A549 (cell line): ENCODE data around the gene DCUN1D5. TPM values are rescaled to one million over a fixed set of nuclear protein-coding genes. Genes with fewer than 3 reads are reported as not detected.

Experiments
- ATAC-seq, 2 experiments: fragments of 200-7000 bp in 1 of 2; fragments of >200 bp in 1 of 2; cut with Nextera tagmentation in 1 of 2; cut with Tn5 transposase in 1 of 2; 3 replicates each; pipeline versions ENCODE4 v1.8.0 to v1.9.1; 2018 to 2020; ENCODE audit warnings: mild to moderate bottlenecking in 1 of 2, moderate library complexity in 1 of 2
- CTCF ChIA-PET: fragments of 300-600 bp; sonication (Branson Sonifier 250); formaldehyde crosslinking; extraction: SDS; loops from one replicate; lab custom pipeline; 2021; ENCODE audit warnings: antibody characterized with exemption, inconsistent platforms; lab: Yijun Ruan, JAX
- POLR2A ChIA-PET: fragments of 350-600 bp; formaldehyde crosslinking; extraction: SDS; loops from one replicate; lab custom pipeline; 2021; ENCODE audit warnings: antibody characterized with exemption, inconsistent platforms; lab: Yijun Ruan, JAX
- DNase-seq, 2 experiments: peaks; one replicate each; pipeline versions ENCODE4 v3.0.0 to v3.0.0-alpha.2; 2011 to 2016; ENCODE audit warnings: low read depth in 1 of 2, low spot score in 1 of 2
- FAIRE-seq: peaks from 2 replicates; lab custom pipeline; 2011; peaks lifted over from hg19 to GRCh38; lab: Jason Lieb, UNC
- H3K27ac ChIP-seq, 2 experiments: fragments of >200 bp; sonication (Bioruptor Twin); formaldehyde crosslinking; 3 replicates each; pipeline ENCODE4 v1.5.1; 2016 to 2017
- H3K4me1 ChIP-seq: fragments of >200 bp; sonication (Bioruptor Twin); formaldehyde crosslinking; 3 replicates; pipeline ENCODE4 v1.6.1; 2016
- H3K4me2 ChIP-seq: fragments of >200 bp; sonication (Bioruptor Twin); formaldehyde crosslinking; 3 replicates; pipeline ENCODE4 v1.6.1; 2016
- H3K4me3 ChIP-seq: fragments of >200 bp; sonication (Bioruptor Twin); formaldehyde crosslinking; 3 replicates; pipeline ENCODE4 v1.5.1; 2016
- H3K9me3 ChIP-seq: fragments of >200 bp; sonication (Bioruptor Twin); formaldehyde crosslinking; 3 replicates; pipeline ENCODE4 v1.6.1; 2016
- BHLHE40 ChIP-seq: IDR thresholded peaks from 2 replicates; pipeline ENCODE4 v1.6.1; 2012; ENCODE audit warnings: low read depth, low read length, inconsistent platforms
- CBX8 ChIP-seq: fragments of 200-600 bp; sonication (generic); IDR thresholded peaks from 2 replicates; pipeline ENCODE4 v1.6.1; 2016
- CHD2 ChIP-seq: fragments of 150-350 bp; IDR thresholded peaks from 2 replicates; pipeline ENCODE4 v1.6.1; 2014; ENCODE audit warnings: low read length; ENCODE audit not compliant: partially characterized antibody
- CHD4 ChIP-seq: fragments of 200-600 bp; sonication (generic); IDR thresholded peaks from 2 replicates; pipeline ENCODE4 v1.6.1; 2016; ENCODE audit warnings: antibody characterized with exemption, mild to moderate bottlenecking, borderline replicate concordance
- EHF ChIP-seq: fragments of 250-450 bp; sonication (Bioruptor Pico); IDR thresholded peaks from 2 replicates; pipeline ENCODE4 v1.5.0; 2020; ENCODE audit warnings: mild to moderate bottlenecking
- FOSB ChIP-seq: fragments of 250-450 bp; sonication (Bioruptor Pico); IDR thresholded peaks from 2 replicates; pipeline ENCODE4 v1.5.0; 2020; ENCODE audit warnings: mild to moderate bottlenecking, moderate library complexity
- HOXA7 ChIP-seq: fragments of 250-450 bp; sonication (Bioruptor Pico); IDR thresholded peaks from 2 replicates; pipeline ENCODE4 v1.5.0; 2020; ENCODE audit warnings: mild to moderate bottlenecking, moderate library complexity
- MAFK ChIP-seq: fragments of 450-650 bp; IDR thresholded peaks from 2 replicates; pipeline ENCODE4 v1.6.1; 2014; ENCODE audit not compliant: partially characterized antibody
- MAZ ChIP-seq: fragments of 150-350 bp; IDR thresholded peaks from 2 replicates; pipeline ENCODE4 v1.6.1; 2014; ENCODE audit warnings: antibody characterized with exemption, low read depth, low read length, borderline replicate concordance
- NR3C1 ChIP-seq: fragments of >200 bp; sonication (Bioruptor Twin); formaldehyde crosslinking; IDR thresholded peaks from 3 replicates; pipeline ENCODE4 v1.6.1; 2017
- PHF8 ChIP-seq: fragments of 200-600 bp; sonication (generic); IDR thresholded peaks from 2 replicates; pipeline ENCODE4 v1.6.1; 2016; ENCODE audit warnings: low read depth, mild to moderate bottlenecking, antibody characterized with exemption, moderate library complexity, borderline replicate concordance
- RAD21 ChIP-seq, 2 experiments: fragments of >200 bp in 1 of 2; sonication (Bioruptor Twin) in 1 of 2; formaldehyde crosslinking in 1 of 2; IDR thresholded peaks in 1 of 2; conservative IDR thresholded peaks in 1 of 2; 2 replicates in 1 of 2; 3 replicates in 1 of 2; pipeline ENCODE4 v1.6.1; 2012 to 2018; ENCODE audit warnings: inconsistent platforms in 1 of 2
- RARB ChIP-seq: fragments of 250-450 bp; sonication (Bioruptor Pico); IDR thresholded peaks from 2 replicates; pipeline ENCODE4 v1.8.0; 2021; ENCODE audit warnings: mild to moderate bottlenecking, moderate library complexity
- SREBF2 ChIP-seq: fragments of 450-650 bp; IDR thresholded peaks from 2 replicates; pipeline ENCODE4 v1.6.1; 2014; ENCODE audit warnings: mild to moderate bottlenecking, moderate library complexity
- TFCP2L1 ChIP-seq: fragments of 250-450 bp; sonication (Bioruptor Pico); IDR thresholded peaks from 2 replicates; pipeline ENCODE4 v1.5.0; 2021; ENCODE audit warnings: mild to moderate bottlenecking
- WGBS: methylation state at CpG from one replicate; pipeline ENCODE4 v1.1.6; 2017; ENCODE audit errors: missing lambda C conversion rate; 5-methylcytosine and 5-hydroxymethylcytosine counted together
- polyA plus RNA-seq, 4 experiments: library from polyadenylated mRNA; depleted of rRNA in 3 of 4; stranded (reverse); fragments of >200 nt; fragmentation: RNase III in 1 of 4; extraction: RNeasy Plus Mini Kit Qiagen cat#74134 plus additional on column Dnase treatment in 1 of 4; gene quantifications; 2 replicates in 3 of 4; 3 replicates in 1 of 4; pipeline ENCODE4 v1.2.3, GENCODE V29; 2011 to 2017
- TF ChIP-seq, protein P1 (sequence below): fragments of >200 bp; sonication (Bioruptor Twin); formaldehyde crosslinking; IDR thresholded peaks from 3 replicates; pipeline ENCODE4 v1.6.1; 2016
- TF ChIP-seq, protein P2 (sequence below): IDR thresholded peaks from 2 replicates; pipeline ENCODE4 v1.6.1; 2012; ENCODE audit warnings: low read depth, borderline replicate concordance
- TF ChIP-seq, protein P3 (sequence below): fragments of 250-450 bp; sonication (Bioruptor Pico); IDR thresholded peaks from 2 replicates; pipeline ENCODE4 v1.5.0; 2020; ENCODE audit warnings: low read depth, mild to moderate bottlenecking, moderate library complexity

The DCUN1D5 gene
- polyA plus RNA-seq, 2 of the 4 experiments (the other 2 are of a cell fraction): 48.9 to 78.0 TPM

DNA sequence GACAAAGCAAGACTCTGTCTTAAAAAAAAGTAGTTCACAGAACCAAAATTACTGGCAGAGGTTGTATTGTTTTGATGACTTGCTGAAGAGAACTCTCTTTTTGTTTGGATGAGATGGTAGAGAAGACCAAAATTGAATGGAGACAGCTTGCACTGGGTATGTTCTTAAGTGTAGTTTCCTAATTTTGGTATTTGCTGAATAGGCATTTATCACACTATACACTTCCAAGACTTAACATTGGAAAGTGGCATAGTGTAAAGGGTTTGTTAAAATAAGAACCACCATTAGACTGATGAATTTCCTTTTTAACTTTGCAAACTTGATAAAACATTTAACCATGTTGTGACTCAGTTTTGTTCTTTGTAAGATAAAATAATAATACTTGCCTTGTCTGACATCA is 5.3 kb upstream of the DCUN1D5 start:
- TF ChIP-seq RARB (CRISPR knock-in tag) (no peak), MAFK (peak; percentile 89)
- TF ChIP-seq, all 56 proteins: peak for 1
- H3K4me3 ChIP-seq: no peak overlapping the region
- no peak overlapping the region for H3K27ac ChIP-seq
- DNase-seq (no peak), FAIRE-seq (no peak), ATAC-seq (no peak)
- POLR2A ChIA-PET: no interaction called here
- H3K4me2 ChIP-seq: no peak overlapping the region
- CTCF ChIA-PET: interaction anchor here (0.7 to 1.3 kb wide), 2 partner anchors 10 to 12 kb away, joined by 3 to 4 read pairs; partner anchors contain the start of gene DYNC2H1
- no peaks in the 10 kb centered on the region for H3K4me1 ChIP-seq
- H3K9me3 ChIP-seq: no peaks in the 10 kb centered on the region

DNA sequence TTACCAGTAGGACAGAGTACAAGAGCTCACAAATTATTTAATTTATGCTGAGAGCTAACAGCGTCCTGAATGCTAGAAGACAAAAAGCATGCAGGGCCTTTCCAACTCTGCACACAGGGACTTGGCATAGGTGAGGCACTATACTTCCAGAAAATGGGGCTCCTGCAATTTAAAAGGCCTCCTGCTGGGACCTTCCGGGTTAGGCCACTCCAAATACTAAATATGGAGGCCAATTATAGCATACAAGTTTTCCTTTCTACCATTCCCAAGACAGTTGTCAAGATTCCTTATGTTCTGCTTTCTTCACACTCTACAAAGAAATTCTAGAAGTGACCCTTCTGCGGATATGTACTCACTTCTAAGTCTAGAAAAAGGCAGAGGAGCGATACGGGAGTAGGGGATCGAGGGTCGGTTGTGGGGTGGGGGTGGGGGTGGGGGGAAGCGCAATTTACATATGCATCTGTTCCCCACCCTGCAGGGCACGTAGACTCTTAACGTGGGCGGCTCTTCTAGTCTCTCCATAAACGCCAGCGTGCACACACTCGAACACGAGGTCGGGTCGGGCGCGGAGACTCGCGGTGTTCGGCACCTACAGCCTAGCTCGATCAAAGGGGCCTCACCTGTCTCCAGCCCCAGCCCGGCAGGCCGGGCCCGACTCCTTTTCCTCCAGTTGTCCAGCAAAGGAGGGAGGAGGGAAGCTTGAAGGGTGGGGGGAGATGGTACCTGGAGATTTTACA is 728 bp downstream of the DCUN1D5 start:
- TF ChIP-seq CHD2: no peak
- no peak for TF ChIP-seq NR3C1
- TF ChIP-seq, protein P1, sequence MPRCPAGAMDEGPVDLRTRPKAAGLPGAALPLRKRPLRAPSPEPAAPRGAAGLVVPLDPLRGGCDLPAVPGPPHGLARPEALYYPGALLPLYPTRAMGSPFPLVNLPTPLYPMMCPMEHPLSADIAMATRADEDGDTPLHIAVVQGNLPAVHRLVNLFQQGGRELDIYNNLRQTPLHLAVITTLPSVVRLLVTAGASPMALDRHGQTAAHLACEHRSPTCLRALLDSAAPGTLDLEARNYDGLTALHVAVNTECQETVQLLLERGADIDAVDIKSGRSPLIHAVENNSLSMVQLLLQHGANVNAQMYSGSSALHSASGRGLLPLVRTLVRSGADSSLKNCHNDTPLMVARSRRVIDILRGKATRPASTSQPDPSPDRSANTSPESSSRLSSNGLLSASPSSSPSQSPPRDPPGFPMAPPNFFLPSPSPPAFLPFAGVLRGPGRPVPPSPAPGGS: no peak
- TF ChIP-seq CBX8: no peak
- TF ChIP-seq, protein P2, sequence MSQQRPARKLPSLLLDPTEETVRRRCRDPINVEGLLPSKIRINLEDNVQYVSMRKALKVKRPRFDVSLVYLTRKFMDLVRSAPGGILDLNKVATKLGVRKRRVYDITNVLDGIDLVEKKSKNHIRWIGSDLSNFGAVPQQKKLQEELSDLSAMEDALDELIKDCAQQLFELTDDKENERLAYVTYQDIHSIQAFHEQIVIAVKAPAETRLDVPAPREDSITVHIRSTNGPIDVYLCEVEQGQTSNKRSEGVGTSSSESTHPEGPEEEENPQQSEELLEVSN: no peak
- TF ChIP-seq HOXA7: no peak
- TF ChIP-seq EHF: no peak
- TF ChIP-seq PHF8: no peak
- no peak for TF ChIP-seq RAD21 (conservative IDR thresholded peaks at IDR 0.05 in 1 of 2, IDR thresholded peaks at IDR 0.05 in 1 of 2)
- no peak for TF ChIP-seq FOSB (CRISPR knock-in tag)
- TF ChIP-seq TFCP2L1 (CRISPR knock-in tag): no peak
- no peak for TF ChIP-seq SREBF2
- no peak for TF ChIP-seq MAZ
- TF ChIP-seq BHLHE40: no peak
- no peak for TF ChIP-seq CHD4
- TF ChIP-seq, all 56 proteins: peak for 0
- H3K4me2 ChIP-seq: peak overlapping the region; percentile 90
- peaks cover 15% of the 10 kb centered on the region; the same call in 2 of the 3 replicates for H3K4me1 ChIP-seq
- CTCF ChIA-PET: interaction anchor here (1.4 to 2.7 kb wide), 2 partner anchors 10 to 18 kb away, joined by 7 to 13 read pairs; partner anchors contain the start of gene DYNC2H1
- WGBS: 5% methylated on average over 11 of the region's 26 CpGs
- H3K27ac ChIP-seq: peak overlapping the region; percentile 77 to 95
- ATAC-seq: peak; percentile 68 to 77
- H3K4me3 ChIP-seq: peak overlapping the region; percentile 58
- H3K9me3 ChIP-seq: no peaks in the 10 kb centered on the region
- no peak for FAIRE-seq
- POLR2A ChIA-PET: interaction anchor here (1.3 to 2.4 kb wide), 3 partner anchors 9 to 18 kb away, joined by 3 to 25 read pairs (median 5); partner anchors contain the start of gene DYNC2H1
- DNase-seq: peak; percentile 11 to 33

DNA sequence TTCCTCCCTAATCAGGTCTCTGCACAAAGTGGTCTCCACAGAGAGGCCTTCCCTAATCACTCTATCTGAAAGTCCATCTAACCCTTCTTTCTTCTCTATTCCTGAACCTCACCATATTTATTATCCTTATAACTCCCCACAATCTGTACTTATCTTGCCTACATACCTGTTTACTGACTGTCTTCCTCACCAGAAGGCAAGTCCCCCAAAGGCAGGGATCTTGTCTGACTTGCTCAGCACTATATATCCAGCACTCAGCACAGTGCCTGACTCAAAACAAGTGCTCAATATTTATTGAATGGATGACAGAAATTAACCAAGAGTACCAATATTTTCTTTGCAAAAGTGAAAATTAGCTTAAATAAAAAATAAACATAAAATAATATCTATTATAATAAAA is 5.5 kb downstream of the DCUN1D5 start:
- TF ChIP-seq, protein P3, sequence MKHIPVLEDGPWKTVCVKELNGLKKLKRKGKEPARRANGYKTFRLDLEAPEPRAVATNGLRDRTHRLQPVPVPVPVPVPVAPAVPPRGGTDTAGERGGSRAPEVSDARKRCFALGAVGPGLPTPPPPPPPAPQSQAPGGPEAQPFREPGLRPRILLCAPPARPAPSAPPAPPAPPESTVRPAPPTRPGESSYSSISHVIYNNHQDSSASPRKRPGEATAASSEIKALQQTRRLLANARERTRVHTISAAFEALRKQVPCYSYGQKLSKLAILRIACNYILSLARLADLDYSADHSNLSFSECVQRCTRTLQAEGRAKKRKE: no peak
- Histone ChIP-seq H3K4me1 (peaks cover 15% of the 10 kb centered on the region; the same call in 2 of the 3 replicates), H3K9me3 (no peaks in the 10 kb centered on the region), H3K4me2 (no peak overlapping the region), H3K27ac (no peak overlapping the region), H3K4me3 (no peak overlapping the region)
- no peak for DNase-seq
- ChIA-PET CTCF (no interaction called here), POLR2A (no interaction called here)
- FAIRE-seq: no peak
- ATAC-seq: no peak
